OCI-LY1 (cell line): ENCODE measurements around the gene KLF15.

Source experiments
- CTCF ChIP-seq: fragments of 200-600 bp; sonication (generic), shearing (Covaris generic); IDR thresholded peaks from 2 replicates; pipeline ENCODE4 v1.5.1; 2017; ENCODE audit warnings: mild to moderate bottlenecking, antibody characterized with exemption, low read length, moderate library complexity, mixed read lengths
- EZH2 ChIP-seq: fragments of 200-600 bp; sonication (generic), shearing (Covaris generic); IDR thresholded peaks from 2 replicates; pipeline ENCODE4 v1.8.0; 2017; ENCODE audit warnings: borderline replicate concordance, mixed run types, mild to moderate bottlenecking, antibody characterized with exemption, low read length, moderate library complexity, mixed read lengths

GRCh38 chr3:126395846-126396513, 38.8 kb upstream of the KLF15 start:
- no peak for TF ChIP-seq CTCF
- no peak for TF ChIP-seq EZH2
